DND-41 (cell line): ENCODE measurements around the gene CASQ2.

Source experiments
- EZH2 ChIP-seq: IDR thresholded peaks from 3 replicates; pipeline ENCODE4 v1.6.1; 2012; ENCODE audit warnings: borderline replicate concordance, low read depth, mild to moderate bottlenecking, moderate library complexity, low read length, inconsistent platforms; ENCODE audit not compliant: severe bottlenecking
- TF ChIP-seq, protein P1 (sequence below): IDR thresholded peaks from 2 replicates; pipeline ENCODE4 v1.5.1; 2012; ENCODE audit warnings: borderline replicate concordance, low read length, moderate library complexity, mild to moderate bottlenecking; ENCODE audit not compliant: poor library complexity, severe bottlenecking; ENCODE audit errors: extremely low read depth

DNA sequence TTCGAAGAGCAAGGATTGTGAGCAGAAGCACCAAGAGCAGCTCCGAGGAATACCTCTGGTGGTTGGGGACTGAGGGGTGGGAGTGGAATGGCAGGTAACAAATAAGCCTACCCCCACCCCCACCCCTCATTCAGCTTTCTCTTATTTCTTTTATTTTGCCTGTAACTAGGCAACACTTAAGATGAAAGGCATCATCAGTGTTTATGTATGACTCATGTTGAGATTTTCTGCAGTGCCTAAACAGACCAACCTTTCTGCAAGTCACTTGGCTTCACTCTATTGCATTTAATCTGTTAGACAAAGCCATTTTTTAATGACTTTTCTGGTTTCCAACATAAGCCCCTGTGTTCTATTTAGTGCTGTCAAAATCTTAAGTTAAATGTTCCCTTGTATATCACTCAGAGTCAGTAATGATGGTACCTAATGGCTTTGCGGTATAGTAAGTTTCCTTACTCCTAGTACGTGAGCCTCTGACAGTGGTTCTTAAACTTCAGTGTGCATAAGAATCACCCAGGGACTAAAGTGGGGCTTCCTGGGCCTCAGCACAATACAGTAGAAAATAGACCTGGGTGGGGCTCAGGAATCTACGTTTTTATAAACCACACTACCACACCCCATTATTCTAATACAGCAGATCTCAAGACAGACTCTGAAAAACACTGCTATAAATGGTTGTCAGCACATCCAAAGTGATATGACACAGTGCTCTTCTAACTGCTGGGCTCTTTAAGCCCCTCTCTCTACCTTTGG is 19.9 kb downstream of the CASQ2 start:
- TF ChIP-seq, protein P1, sequence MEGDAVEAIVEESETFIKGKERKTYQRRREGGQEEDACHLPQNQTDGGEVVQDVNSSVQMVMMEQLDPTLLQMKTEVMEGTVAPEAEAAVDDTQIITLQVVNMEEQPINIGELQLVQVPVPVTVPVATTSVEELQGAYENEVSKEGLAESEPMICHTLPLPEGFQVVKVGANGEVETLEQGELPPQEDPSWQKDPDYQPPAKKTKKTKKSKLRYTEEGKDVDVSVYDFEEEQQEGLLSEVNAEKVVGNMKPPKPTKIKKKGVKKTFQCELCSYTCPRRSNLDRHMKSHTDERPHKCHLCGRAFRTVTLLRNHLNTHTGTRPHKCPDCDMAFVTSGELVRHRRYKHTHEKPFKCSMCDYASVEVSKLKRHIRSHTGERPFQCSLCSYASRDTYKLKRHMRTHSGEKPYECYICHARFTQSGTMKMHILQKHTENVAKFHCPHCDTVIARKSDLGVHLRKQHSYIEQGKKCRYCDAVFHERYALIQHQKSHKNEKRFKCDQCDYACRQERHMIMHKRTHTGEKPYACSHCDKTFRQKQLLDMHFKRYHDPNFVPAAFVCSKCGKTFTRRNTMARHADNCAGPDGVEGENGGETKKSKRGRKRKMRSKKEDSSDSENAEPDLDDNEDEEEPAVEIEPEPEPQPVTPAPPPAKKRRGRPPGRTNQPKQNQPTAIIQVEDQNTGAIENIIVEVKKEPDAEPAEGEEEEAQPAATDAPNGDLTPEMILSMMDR = no peak
- TF ChIP-seq EZH2 = no peak
